ENCODE results near the gene RASA3. TPM values are rescaled to one million over a fixed set of nuclear protein-coding genes. Genes with fewer than 3 reads are reported as not detected.

RASA3 gene
- total and polyA plus RNA-seq, 2 of the 8 experiments (the other 6 are each of a cell fraction or from before 2014, with no cell fraction given): 7.5 to 21.9 TPM

DNA sequence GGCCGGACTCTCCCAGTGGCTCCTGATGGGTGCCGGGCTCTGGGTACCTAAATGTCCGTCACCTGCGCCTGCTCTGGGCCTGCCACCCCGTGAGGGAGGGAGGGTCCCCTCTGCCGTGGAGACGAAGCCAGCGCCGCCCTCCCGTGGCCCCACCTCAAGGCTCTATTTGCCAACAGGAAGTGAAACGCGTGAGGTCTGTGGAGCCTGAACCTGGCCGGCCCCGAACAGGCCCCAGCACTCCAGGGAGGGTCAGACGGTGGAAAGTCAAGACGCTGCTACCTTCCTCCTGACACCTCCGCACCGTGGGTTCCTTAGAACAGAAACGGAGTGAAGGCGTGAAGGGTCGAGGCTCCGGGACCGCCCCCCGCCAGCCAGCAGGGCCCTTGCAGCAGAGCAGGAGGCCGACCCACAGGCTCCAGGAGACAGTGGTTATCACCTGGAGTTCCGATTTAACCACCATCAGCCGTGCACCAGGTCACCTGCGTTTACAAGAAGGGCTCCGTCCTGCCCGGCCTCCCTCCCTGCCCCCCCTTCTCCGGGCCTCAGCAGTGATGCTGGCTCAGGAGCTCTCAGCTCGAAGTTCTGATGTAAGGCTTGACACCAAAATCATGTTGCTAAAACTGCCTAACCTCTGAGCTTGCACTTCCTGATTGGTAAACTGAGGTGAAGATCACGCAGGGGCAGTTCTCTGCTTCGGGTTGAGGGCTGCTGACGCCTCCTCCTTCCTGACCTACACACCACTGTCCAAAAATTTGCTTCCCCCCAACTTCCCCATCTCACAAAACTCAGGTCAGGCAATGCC lies 107.6 kb downstream of the RASA3 start:
- Histone ChIP-seq H3K14ac (ENCODE audit: insufficient read length) (no peak overlapping the region), H3K79me1 (ENCODE audit: low read depth, low read length) (no peaks in the 10 kb centered on the region), H4K8ac (ENCODE audit: extremely low read depth, insufficient read depth, low read length) (peak overlapping the region; percentile 63; the same call in 1 of the 2 replicates), H3K9me3 (ENCODE audit: insufficient read depth in 2 of 2, low read depth in 1 of 2, low read length in 1 of 2) (no peaks in the 10 kb centered on the region), H3K36me3 (ENCODE audit: control insufficient read depth in 2 of 4, insufficient read depth in 4 of 4, low read length in 3 of 4) (no peaks in the 10 kb centered on the region), H3K27me3 (replicated peaks in 1 of 4; ENCODE audit: control insufficient read depth in 3 of 4, extremely low read depth in 1 of 4, insufficient read depth in 3 of 4, low read length in 3 of 4) (no peaks in the 10 kb centered on the region), H2BK15ac (ENCODE audit: low read length) (no peak overlapping the region), H4K91ac (replicated peaks; ENCODE audit: insufficient read length, low read length) (no peak overlapping the region), H3K27ac (ENCODE audit: low read depth, low read length) (no peak overlapping the region; the same call in 1 of the 2 replicates), H3K56ac (replicated peaks; ENCODE audit: insufficient read length, low read depth, low read length) (no peak overlapping the region), H3K4me2 (ENCODE audit: insufficient read depth in 1 of 2, low read depth in 2 of 2, low read length in 2 of 2) (no peak overlapping the region), H3K23ac (ENCODE audit: insufficient read length) (no peak overlapping the region), H3K23me2 (ENCODE audit: low read depth, low read length) (no peaks in the 10 kb centered on the region), H3K9ac (replicated peaks in 1 of 4; ENCODE audit: extremely low read depth in 1 of 4, low read depth in 3 of 4, low read length in 3 of 4) (no peak overlapping the region), H2BK120ac (replicated peaks; ENCODE audit: low read depth, low read length) (no peak overlapping the region), H3K79me2 (ENCODE audit: control insufficient read depth in 1 of 2, insufficient read depth in 2 of 2, low read length in 2 of 2) (no peaks in the 10 kb centered on the region), H2AFZ (ENCODE audit: low read length) (no peak overlapping the region), H4K20me1 (replicated peaks in 1 of 2; ENCODE audit: control insufficient read depth in 1 of 2, insufficient read depth in 2 of 2, low read length in 2 of 2) (peaks cover 0 to 6% of the 10 kb centered on the region in 2 experiments), H4K5ac (ENCODE audit: insufficient read length, low read depth, low read length) (no peak overlapping the region), H3K18ac (ENCODE audit: extremely low read depth, low read length) (no peak overlapping the region), H3K4ac (replicated peaks; ENCODE audit: insufficient read length, low read depth, low read length) (no peak overlapping the region), H2BK12ac (ENCODE audit: low read depth, low read length) (no peak overlapping the region), H3K4me1 (replicated peaks in 1 of 4; ENCODE audit: control insufficient read depth in 3 of 4, insufficient read depth in 4 of 4, low read length in 3 of 4) (no peaks in the 10 kb centered on the region; a peak in 1 of 7 replicates), H3K4me3 (ENCODE audit: extremely low read depth in 1 of 4, insufficient read depth in 2 of 4, low read depth in 3 of 4, low read length in 4 of 4) (no peak overlapping the region), H2AK5ac (ENCODE audit: low read depth, low read length) (no peak overlapping the region), H2BK5ac (ENCODE audit: low read depth, low read length) (no peak overlapping the region), H2BK20ac (ENCODE audit: low read length) (no peak overlapping the region)
- FAIRE-seq (no peak), DNase-seq (ENCODE audit: low read depth in 1 of 2, low spot score in 2 of 2) (no peak)
- ChIA-PET POLR2A (ENCODE audit: partially characterized antibody) (interaction anchor here (1.3 to 1.7 kb wide), 2 partner anchors 12 to 217 kb away, joined by 4 read pairs; no protein-coding TSS in a partner anchor), CTCF (ENCODE audit: partially characterized antibody) (interaction anchor here (0.6 to 2.3 kb wide), 8 partner anchors 8 to 204 kb away, joined by 3 to 9 read pairs (median 4); no protein-coding TSS in a partner anchor)
- 95% methylated on average over 29 of the region's 35 CpGs; no CpG with 5 or more reads in 1 of the 2 experiments for WGBS, 2 experiments (ENCODE audit: extremely low coverage in 1 of 2, insufficient coverage in 1 of 2, insufficient read length in 1 of 2, insufficient replicate concordance in 2 of 2, low coverage in 1 of 2, low lambda C conversion rate in 2 of 2, missing lambda C conversion rate in 1 of 2)
- TF ChIP-seq CBX8 (IDR thresholded peaks at IDR 0.05; ENCODE audit: borderline replicate concordance, low read depth, low read length): no peak
- no peak for TF ChIP-seq RFX5 (IDR thresholded peaks at IDR 0.05; ENCODE audit: borderline replicate concordance, low read depth, low read length)
- no peak for TF ChIP-seq RAD21 (IDR thresholded peaks at IDR 0.05 in 1 of 2, conservative IDR thresholded peaks at IDR 0.05 in 1 of 2; ENCODE audit: low read depth in 2 of 2, low read length in 2 of 2)
- TF ChIP-seq PHF8 (conservative IDR thresholded peaks at IDR 0.05; ENCODE audit: low read depth, low read length): no peak
- TF ChIP-seq, protein P1, sequence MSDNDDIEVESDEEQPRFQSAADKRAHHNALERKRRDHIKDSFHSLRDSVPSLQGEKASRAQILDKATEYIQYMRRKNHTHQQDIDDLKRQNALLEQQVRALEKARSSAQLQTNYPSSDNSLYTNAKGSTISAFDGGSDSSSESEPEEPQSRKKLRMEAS (IDR thresholded peaks at IDR 0.05): no peak
- TF ChIP-seq GTF2F1 (IDR thresholded peaks at IDR 0.05; ENCODE audit: borderline replicate concordance, low read depth, low read length): no peak
- TF ChIP-seq, protein P2, sequence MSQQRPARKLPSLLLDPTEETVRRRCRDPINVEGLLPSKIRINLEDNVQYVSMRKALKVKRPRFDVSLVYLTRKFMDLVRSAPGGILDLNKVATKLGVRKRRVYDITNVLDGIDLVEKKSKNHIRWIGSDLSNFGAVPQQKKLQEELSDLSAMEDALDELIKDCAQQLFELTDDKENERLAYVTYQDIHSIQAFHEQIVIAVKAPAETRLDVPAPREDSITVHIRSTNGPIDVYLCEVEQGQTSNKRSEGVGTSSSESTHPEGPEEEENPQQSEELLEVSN (IDR thresholded peaks at IDR 0.05): no peak
- TF ChIP-seq TAF7 (optimal IDR thresholded peaks at IDR 0.05; ENCODE audit: borderline replicate concordance, low read depth, low read length): no peak
- no peak for TF ChIP-seq SUZ12 (IDR thresholded peaks at IDR 0.05; ENCODE audit: low read length)
- TF ChIP-seq EP300 (IDR thresholded peaks at IDR 0.05; ENCODE audit: borderline replicate concordance in 1 of 2, low read depth in 2 of 2, low read length in 2 of 2): no peak
